GM12878 (cell line): ENCODE measurements around the gene OR2B2. TPM values are rescaled to one million over a fixed set of nuclear protein-coding genes. Genes with fewer than 3 reads are reported as not detected.

ENCODE experiments used
- ATF3 ChIP-seq: IDR thresholded peaks from 2 replicates; pipeline ENCODE4 v1.6.1; 2011; ENCODE audit warnings: low read depth, mild to moderate bottlenecking, low read length, moderate library complexity, borderline replicate concordance; ENCODE audit errors: extremely low read depth
- CBX3 ChIP-seq: fragments of 200-600 bp; sonication (generic); IDR thresholded peaks from 2 replicates; pipeline ENCODE4 v1.6.1; 2016; ENCODE audit warnings: low read depth, borderline replicate concordance
- CREM ChIP-seq: IDR thresholded peaks from 2 replicates; pipeline ENCODE4 v1.6.1; 2014; ENCODE audit warnings: antibody characterized with exemption, low read depth
- HSF1 ChIP-seq: fragments of 150-350 bp; IDR thresholded peaks from 2 replicates; pipeline ENCODE4 v1.6.1; 2014; ENCODE audit warnings: mild to moderate bottlenecking, low read depth, low read length
- IKZF2 ChIP-seq, 2 experiments: fragments of 450-650 bp; IDR thresholded peaks; 2 replicates each; pipeline ENCODE4 v1.6.1; 2017; ENCODE audit warnings: mild to moderate bottlenecking in 2 of 2, moderate library complexity in 2 of 2
- IRF5 ChIP-seq: fragments of 450-650 bp; IDR thresholded peaks from 2 replicates; pipeline ENCODE4 v1.6.1; 2017; ENCODE audit warnings: borderline replicate concordance
- KAT2A ChIP-seq: conservative IDR thresholded peaks from 2 replicates; pipeline ENCODE4 v1.6.1; 2011; ENCODE audit warnings: low read depth, low read length; ENCODE audit not compliant: control insufficient read depth
- LARP7 ChIP-seq: fragments of 450-650 bp; IDR thresholded peaks from 2 replicates; pipeline ENCODE4 v1.6.1; 2017; ENCODE audit warnings: mild to moderate bottlenecking
- MYC ChIP-seq: IDR thresholded peaks from 2 replicates; pipeline ENCODE4 v1.6.1; 2011; ENCODE audit warnings: mild to moderate bottlenecking, low read length, moderate library complexity, inconsistent platforms; ENCODE audit not compliant: insufficient read depth, insufficient replicate concordance, insufficient read length, severe bottlenecking
- NFYB ChIP-seq: IDR thresholded peaks from 2 replicates; pipeline ENCODE4 v1.6.1; 2011; ENCODE audit warnings: low read depth, mild to moderate bottlenecking, low read length, improper control_type of control experiment, moderate library complexity; ENCODE audit not compliant: insufficient read depth
- REST ChIP-seq: IDR thresholded peaks from 2 replicates; pipeline ENCODE4 v1.6.1; 2012; ENCODE audit warnings: mild to moderate bottlenecking, low read depth, low read length
- SKIL ChIP-seq: fragments of 450-650 bp; IDR thresholded peaks from 2 replicates; pipeline ENCODE4 v1.6.1; 2017; ENCODE audit warnings: mild to moderate bottlenecking, low read depth, inconsistent platforms; ENCODE audit not compliant: poor library complexity, severe bottlenecking
- SP1 ChIP-seq: IDR thresholded peaks from one replicate; pipeline ENCODE4 v1.6.1; 2011; ENCODE audit warnings: low read depth, low read length
- TARDBP ChIP-seq: IDR thresholded peaks from 2 replicates; pipeline ENCODE4 v1.6.1; 2016; ENCODE audit warnings: borderline replicate concordance
- ZBED1 ChIP-seq: IDR thresholded peaks from 2 replicates; pipeline ENCODE4 v1.6.1; 2016; ENCODE audit warnings: borderline replicate concordance
- ZBTB33 ChIP-seq: fragments of 450-650 bp; IDR thresholded peaks from 2 replicates; pipeline ENCODE4 v1.6.1; 2017; ENCODE audit warnings: mild to moderate bottlenecking
- polyA plus RNA-seq, 11 experiments: library from polyadenylated mRNA; depleted of rRNA in 4 of 11; unstranded in 6 of 11; stranded (reverse) in 5 of 11; fragments of >200 nt; fragmentation: Nextera tagmentation in 4 of 11; fragmentation: Illumina TruSeq in 1 of 11; extraction: Ambion mirVana in 4 of 11; extraction: Trizol in 1 of 11; gene quantifications; 1 replicate in 1 of 11; 2 replicates in 10 of 11; pipeline versions ENCODE4 v1.2.1 to v1.2.3, GENCODE V29; 2011 to 2016; ENCODE audit warnings: inconsistent platforms in 2 of 11, missing spikeins in 2 of 11, low read depth in 1 of 11
- total RNA-seq, 4 experiments: library from RNA; depleted of rRNA in 3 of 4; stranded (reverse); fragments of >200 nt in 3 of 4; fragmentation: Illumina TruSeq in 1 of 4; extraction: Trizol in 1 of 4; gene quantifications; 2 replicates each; pipeline versions ENCODE4 v1.2.1 to v1.2.3, GENCODE V29; 2013 to 2021

The OR2B2 gene
- total and polyA plus RNA-seq, 10 of the 15 experiments (the other 5 are each of a cell fraction or from before 2014, with no cell fraction given), result not detected

- TF ChIP-seq HSF1 (0 out of 2 replicates have a peak, but pooled peaks have one; percentile 46), ATF3 (no peak), SP1 (no peak), IKZF2 (IDR thresholded peaks at IDR 0.05) (peak; percentile 45 to 66; a peak in 3 of 4 replicates), SKIL (peak; percentile 94), REST (no peak), CBX3 (no peak), TARDBP (peak; percentile 97), LARP7 (peak; percentile 70; the same call in 1 of the 2 replicates), ZBTB33 (no peak), MYC (no peak), KAT2A (no peak), NFYB (no peak), ZBED1 (no peak), CREM (peak; percentile 78), IRF5 (no peak)
Measured at GRCh38 chr6:27902335-27903314, 9.6 kb downstream of the OR2B2 start (continued).
